ENCODE results near the gene PPP1CA.

PPP1CA gene

DNA sequence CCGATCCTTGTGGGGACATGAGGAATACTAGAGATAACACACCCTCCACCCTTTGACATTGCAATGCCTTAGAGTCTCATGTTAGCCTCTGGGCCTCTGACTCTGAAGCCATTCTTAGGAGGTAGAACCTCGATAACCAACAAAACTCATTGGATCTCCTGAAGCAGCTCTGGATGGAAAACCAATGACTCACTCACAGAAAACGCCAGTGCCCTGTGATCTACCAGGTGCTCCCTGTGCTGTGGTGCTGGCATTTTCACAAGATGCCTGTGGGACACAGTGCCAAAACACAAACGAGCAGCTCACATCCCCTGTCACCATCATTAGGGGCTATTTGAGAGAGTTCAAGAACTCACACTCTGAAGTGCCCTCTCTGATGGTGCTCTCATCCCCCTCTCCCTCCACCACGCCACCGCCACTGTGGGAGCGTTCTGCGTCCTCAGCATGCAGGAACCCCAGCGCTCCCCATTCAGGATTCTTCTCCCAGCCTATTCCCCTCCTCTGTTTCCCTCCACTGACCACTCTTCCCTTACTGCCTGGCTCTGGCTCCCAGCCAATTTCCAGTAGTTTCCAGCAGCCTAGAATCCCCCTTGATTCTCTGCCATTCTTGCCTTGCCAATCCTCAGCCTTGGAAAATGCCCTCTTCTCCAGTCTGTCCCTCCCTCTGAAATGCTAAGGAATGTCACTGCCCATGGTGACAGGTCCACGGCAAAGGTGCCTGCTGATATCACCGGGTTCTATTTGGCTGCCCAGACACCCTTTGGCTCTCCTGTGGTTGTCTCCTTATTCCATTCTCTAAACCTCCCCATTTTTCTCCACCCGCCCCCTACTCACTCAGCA is 43.6 kb downstream of the PPP1CA start:
- no peaks in the 10 kb centered on the region for H3K27me3 Mint-ChIP-seq
- H3K36me3 Mint-ChIP-seq: peaks cover 16% of the 10 kb centered on the region in 2 donors
- ATAC-seq (replicated peaks) (no peak), DNase-seq (no peak)
- H3K9me3 Mint-ChIP-seq: no peaks in the 10 kb centered on the region
- peak overlapping the region; percentile 6 for H3K27ac Mint-ChIP-seq
- H3K4me1 Mint-ChIP-seq: peaks cover 66 to 76% of the 10 kb centered on the region in 2 donors
- no peak overlapping the region for H3K4me3 Mint-ChIP-seq

DNA sequence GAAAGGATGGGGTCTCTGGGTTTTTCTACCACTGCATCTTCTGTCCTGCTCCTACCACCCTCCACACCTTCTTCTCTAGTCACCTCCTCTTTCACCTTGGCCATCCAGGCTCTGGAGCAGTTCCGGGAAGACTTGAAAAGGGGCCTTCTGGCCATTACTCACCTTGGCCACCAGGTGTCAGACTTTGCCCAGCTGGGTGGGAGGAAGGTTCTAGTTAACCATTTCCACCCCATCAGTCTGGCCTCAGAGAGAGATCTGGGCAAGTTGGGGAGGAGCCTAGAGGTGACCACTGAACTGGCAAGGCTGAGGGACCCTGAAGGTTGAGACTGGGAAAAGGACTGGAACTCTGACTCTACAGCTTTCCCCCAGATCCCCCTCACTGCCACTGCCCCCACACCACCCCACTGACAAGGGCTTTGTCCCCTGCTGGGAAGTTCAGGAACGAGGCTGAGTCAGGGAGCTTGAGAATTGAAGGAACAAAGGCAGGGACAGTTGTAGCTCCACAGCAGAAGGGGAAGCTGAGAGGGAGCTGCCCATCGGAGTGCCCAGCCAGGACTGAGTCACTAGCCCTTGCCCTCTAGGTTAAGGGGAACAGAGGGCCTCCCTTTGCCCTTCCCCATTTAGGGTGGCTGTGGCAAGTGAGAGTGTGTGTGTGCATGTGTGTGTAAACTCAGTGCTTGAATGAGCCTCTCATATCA is 44.6 kb downstream of the PPP1CA start:
- Mint-ChIP-seq H3K27me3 (no peaks in the 10 kb centered on the region), H3K36me3 (peaks cover 12 to 13% of the 10 kb centered on the region in 2 donors), H3K4me3 (peak overlapping the region; percentile 74 to 75), H3K4me1 (peaks cover 62 to 66% of the 10 kb centered on the region in 2 donors), H3K27ac (peak overlapping the region; percentile 94), H3K9me3 (no peaks in the 10 kb centered on the region)
- ATAC-seq (replicated peaks) (peak; percentile 4), DNase-seq (peak; percentile 62)

DNA sequence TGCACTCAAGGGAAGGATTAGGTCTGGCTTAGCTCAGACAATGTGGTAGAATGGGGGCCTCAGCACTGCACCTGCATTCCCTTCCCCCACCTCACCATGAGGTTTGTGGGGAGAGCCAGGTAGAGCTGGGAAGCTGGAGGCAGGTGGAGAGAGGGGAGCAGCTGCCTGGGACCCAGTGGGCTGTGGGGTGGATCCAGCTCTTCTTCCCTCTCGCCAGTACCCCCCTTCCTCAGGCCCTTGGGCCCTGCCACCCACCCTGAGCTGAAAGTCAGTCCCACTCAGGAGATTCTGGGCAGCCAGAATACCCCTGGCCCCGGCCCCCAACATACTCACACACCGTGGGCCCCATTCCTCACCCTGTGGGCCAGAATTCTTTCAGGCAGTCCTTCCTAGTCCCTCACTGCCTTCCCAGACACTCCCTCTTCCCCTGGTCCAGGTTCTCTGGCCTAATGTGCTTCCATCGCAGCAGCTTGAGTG is 45.2 kb downstream of the PPP1CA start:
- ATAC-seq (replicated peaks) (no peak), DNase-seq (no peak)
- Mint-ChIP-seq H3K4me3 (peak overlapping the region; percentile 74 to 75), H3K9me3 (no peaks in the 10 kb centered on the region), H3K27me3 (no peaks in the 10 kb centered on the region), H3K4me1 (peaks cover 62 to 65% of the 10 kb centered on the region in 2 donors), H3K36me3 (peaks cover 15 to 17% of the 10 kb centered on the region in 2 donors), H3K27ac (peak overlapping the region; percentile 99)

DNA sequence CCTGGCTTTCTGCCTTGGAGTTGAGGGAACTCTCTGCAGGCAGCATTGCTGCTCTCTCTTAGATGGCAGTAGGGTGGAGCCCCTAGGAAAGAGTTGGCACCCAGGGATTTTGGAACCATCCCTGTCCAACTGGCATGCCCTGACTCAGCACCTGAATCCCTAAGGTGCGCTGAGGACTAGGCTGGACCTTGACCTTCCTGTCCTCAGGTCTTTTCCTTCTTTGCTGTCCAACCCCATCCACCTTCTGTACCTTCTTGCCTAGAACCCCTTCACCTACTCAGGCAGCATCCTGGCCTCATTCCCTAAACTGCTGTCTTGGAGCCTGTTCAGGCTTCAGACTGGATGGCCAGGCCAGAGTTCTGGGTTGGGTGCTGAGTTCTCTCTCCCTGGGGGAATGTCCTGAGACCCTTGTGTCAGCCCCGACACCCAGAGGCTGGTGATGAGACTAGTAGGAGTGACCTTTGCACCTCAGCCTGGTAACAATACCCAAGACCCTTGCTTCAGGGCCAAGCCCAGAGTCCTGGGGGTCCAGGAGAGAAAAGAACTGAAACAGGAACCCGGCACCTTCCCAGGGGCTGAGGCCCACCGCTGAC is 45.8 kb downstream of the PPP1CA start:
- Mint-ChIP-seq H3K27ac (peak overlapping the region; percentile 99), H3K4me1 (peaks cover 67 to 68% of the 10 kb centered on the region in 2 donors), H3K9me3 (no peaks in the 10 kb centered on the region), H3K36me3 (peaks cover 18 to 20% of the 10 kb centered on the region in 2 donors), H3K27me3 (no peaks in the 10 kb centered on the region), H3K4me3 (peak overlapping the region; percentile 36 to 74)
- DNase-seq (no peak), ATAC-seq (replicated peaks) (no peak)

DNA sequence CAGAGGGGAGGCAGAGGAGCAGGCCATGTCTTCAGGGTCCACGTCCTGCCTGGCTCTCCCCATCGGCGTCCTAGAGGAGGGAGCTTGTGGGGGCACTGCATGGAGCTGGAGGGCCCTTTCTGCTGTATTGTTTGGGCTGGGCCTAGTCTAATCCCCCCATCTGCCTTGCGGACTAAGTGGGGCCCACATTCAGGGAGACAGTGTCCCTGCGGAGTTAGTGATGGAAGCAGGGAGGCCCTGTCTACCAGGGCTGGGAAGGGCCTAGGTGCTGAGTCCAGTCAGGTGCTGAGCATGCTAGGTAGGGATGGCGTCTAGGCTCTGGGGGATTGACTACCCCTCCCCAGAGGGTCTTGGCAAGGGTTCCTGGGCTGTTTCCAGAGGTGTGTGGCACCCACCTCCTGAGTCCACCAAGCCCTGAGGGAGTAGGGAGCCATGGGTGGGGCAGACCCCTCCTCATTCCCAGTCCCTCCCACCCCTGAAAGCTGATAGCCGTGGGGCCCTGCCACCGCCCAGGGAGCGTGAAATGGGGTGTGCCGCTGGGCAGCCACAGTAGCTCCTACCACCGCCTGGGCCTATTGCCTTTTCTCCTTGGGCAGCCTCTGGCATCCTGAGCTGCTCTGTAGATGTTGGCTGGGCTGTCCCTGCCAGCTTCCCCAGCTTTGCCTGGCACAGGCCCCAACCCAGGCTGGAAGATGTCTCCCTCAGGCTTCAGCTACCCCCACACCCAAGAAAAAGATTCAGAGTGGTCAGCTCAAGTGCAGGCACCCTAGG is 46.5 kb downstream of the PPP1CA start:
- Mint-ChIP-seq H3K27me3 (no peaks in the 10 kb centered on the region), H3K9me3 (no peaks in the 10 kb centered on the region), H3K4me3 (peak overlapping the region; percentile 79 to 88), H3K27ac (peak overlapping the region; percentile 99), H3K4me1 (peaks cover 69 to 72% of the 10 kb centered on the region in 2 donors), H3K36me3 (peaks cover 18 to 20% of the 10 kb centered on the region in 2 donors)
- DNase-seq: no peak
- no peak for ATAC-seq (replicated peaks)

DNA sequence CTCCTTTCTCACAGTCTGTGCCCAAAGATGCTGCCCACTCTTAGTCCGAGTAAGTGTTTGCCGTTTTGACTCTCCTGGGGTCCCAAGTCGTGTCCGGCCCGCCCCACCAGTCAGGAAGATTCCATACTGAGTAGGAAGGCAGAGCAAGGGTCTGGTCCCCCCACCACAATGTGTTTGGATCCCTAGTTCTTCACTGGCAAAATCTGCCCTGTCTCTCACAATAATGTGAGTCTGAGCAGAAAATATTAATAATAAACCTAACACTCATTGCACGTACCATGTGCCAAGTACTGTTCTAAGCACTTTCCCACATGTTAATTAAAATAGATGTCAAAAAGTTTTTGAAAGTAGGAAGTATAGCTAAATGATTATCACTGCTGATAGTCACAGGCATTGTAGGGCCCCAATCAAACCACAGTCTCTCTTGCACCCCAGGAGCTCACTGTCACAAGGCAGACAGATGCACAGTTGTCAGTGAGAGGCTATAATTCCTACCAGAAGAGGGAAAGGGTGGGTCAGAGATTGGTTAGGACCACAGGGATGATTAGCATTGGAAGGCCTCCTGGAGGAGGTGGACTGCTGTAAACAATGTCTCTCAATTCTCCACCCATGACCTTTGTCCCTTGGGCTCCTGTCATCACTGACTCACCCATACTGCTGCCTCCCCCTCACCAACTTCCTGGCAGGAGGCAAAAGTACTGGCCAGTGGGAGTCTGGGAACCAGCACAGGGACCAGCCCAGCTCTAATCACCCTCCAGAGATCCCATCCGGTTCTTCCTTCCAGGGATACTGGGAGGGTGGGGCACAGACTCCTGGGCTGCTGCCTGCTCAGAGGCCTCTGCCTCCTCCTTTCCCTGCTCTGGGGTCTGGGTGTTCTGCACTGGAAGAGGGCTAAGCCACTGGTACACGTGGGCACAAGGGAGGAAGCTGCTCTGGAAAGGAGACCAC is 47.3 kb downstream of the PPP1CA start:
- Mint-ChIP-seq H3K27ac (peak overlapping the region; percentile 99), H3K27me3 (no peaks in the 10 kb centered on the region), H3K4me1 (peaks cover 78 to 81% of the 10 kb centered on the region in 2 donors), H3K36me3 (peaks cover 20 to 23% of the 10 kb centered on the region in 2 donors), H3K4me3 (peak overlapping the region; percentile 79 to 88), H3K9me3 (no peaks in the 10 kb centered on the region)
- no peak for DNase-seq
- peak; percentile 15 to 28 for ATAC-seq (replicated peaks)

DNA sequence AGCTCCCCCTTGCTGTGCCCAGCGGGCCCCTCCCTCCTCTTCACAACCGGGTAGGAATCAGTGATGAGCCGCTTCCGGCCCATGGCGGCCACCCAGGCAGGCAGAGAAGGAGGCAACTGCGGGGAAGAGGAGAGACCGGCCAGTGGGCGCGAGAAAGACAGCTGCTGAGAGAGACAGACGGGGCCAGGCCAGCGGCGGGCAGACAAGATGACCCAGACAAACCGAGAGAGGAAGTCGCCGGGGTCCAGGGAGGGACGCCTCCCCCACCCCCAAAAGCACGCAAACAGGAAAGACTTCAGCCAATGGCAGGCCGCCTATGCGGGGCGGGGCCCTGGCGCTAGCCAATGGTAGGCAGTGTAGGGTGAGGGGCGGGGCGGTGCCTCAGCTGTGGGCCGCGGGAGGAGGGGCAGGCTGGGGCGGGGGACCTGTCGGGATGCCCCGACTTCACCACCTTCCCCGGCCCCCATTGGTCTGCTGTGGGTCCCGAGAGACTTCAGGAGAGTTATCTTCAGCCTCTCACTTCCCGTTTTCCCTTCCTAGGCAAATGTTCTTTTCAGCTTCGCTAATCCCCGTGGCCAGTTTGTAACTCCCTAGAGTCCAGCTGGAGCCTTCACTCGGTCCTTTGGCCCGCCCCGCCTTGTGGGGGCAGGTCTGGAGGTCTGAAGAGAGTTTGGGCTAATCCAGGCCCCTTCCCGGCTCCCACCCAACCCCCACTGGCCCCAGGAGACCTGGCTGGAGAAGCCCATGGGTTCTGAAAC is 48.2 kb downstream of the PPP1CA start, which contains the start of gene POLD4:
TSS of gene POLD4 (minus strand) at position 230 of the 758 bp plus-strand sequence. CDS start at position 83, 147 bp downstream.
- peaks cover 18 to 24% of the 10 kb centered on the region in 2 donors for H3K36me3 Mint-ChIP-seq

DNA sequence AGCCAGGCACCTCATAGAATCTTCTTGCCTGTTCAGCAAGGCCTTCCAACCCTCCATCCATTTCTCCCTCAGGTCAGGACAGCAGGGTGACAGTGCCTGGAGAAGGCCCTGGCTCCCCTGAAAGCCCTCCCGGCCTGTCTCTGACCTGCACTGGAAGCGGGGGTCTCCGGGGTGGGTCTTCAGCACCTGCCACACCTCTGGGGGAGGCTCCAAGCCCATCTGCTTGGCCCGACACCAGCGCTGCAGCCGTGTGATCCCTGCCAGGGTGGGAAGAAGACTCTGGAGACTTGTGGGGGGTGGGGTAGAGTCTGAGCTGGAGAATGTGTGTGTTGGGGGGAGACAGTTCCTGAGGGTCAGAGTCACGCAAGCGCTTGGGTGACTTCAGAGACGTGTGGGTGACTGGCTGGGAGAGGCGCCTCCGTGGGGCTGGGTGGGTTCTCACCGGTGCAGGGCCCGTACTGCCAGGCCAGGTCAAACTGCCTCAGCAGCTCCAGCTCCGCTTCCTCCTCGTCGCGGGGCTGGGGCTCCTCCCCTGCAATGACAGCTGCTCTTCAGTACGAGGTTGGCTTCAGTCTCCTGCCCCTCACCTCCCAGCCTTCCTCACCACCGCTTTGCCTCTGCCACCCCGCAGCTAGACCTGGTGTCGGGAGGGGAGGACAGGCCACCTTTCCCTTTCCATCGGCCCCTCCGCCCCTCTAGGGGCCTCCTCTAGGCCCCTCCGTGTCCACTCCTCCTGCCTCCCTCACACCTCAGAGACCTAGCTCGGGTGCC is 48.9 kb downstream of the PPP1CA start:
- peak overlapping the region; percentile 88 to 96 for H3K4me3 Mint-ChIP-seq
- no peak for DNase-seq
- peaks cover 78 to 81% of the 10 kb centered on the region in 2 donors for H3K4me1 Mint-ChIP-seq
- no peaks in the 10 kb centered on the region for H3K9me3 Mint-ChIP-seq
- H3K27me3 Mint-ChIP-seq: no peaks in the 10 kb centered on the region
- H3K36me3 Mint-ChIP-seq: peaks cover 15 to 24% of the 10 kb centered on the region in 2 donors
- H3K27ac Mint-ChIP-seq: peak overlapping the region; percentile 99
- ATAC-seq (replicated peaks): peak; percentile 41 to 45

More for the DNA sequence above, 48.2 kb downstream of the PPP1CA start, which contains the start of gene POLD4:
- Mint-ChIP-seq H3K27ac (peak within 1 kb of the TSS; percentile 99), H3K4me3 (peak within 1 kb of the TSS; percentile 88 to 96), H3K4me1 (peaks cover 80 to 81% of the 10 kb centered on the region in 2 donors), H3K27me3 (no peaks in the 10 kb centered on the region), H3K9me3 (no peaks in the 10 kb centered on the region)
- ATAC-seq (replicated peaks): peak; percentile 79 to 84
- DNase-seq: peak; percentile 99

DNA sequence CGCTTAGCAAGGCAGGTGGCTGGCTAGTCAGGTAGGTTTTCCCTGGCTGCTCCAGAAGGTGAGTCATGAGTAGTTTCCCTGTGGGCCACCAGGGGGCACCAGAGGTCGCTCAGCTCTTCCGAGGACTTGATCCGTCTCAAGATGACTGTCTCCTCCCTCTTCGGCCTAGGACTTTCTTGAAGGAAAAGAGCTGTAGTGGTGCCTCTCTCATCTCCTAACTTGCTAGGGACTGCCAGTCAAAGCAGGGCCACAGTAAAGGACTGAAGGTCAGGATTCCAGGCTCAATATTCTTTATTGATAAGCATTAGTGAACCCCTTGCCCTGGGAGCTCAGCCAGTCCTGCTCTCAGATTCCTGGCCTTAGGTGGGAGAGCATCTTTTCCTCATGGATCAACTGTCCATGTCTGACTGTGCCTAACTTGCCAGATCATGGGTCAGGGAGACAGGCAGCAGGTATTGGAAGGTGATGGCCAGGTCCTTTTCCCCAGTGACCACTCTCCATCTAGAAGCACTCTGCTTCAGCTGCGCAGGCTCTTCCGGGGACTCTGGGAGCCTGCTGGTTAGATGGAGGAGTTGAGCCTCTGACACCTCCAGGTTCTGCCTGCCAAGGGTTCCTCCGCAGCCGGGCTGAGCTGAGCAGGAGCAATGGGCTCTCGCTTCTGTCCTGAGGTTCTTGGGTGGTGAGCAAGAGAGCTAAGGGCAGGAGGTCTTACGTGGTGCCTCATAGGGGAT is 50.2 kb downstream of the PPP1CA start:
- Mint-ChIP-seq H3K36me3 (peaks cover 15 to 24% of the 10 kb centered on the region in 2 donors), H3K27me3 (no peaks in the 10 kb centered on the region), H3K9me3 (no peaks in the 10 kb centered on the region), H3K4me3 (peak overlapping the region; percentile 88 to 96), H3K4me1 (peaks cover 68 to 77% of the 10 kb centered on the region in 2 donors), H3K27ac (peak overlapping the region; percentile 82)
- no peak for ATAC-seq (replicated peaks)
- no peak for DNase-seq

DNA sequence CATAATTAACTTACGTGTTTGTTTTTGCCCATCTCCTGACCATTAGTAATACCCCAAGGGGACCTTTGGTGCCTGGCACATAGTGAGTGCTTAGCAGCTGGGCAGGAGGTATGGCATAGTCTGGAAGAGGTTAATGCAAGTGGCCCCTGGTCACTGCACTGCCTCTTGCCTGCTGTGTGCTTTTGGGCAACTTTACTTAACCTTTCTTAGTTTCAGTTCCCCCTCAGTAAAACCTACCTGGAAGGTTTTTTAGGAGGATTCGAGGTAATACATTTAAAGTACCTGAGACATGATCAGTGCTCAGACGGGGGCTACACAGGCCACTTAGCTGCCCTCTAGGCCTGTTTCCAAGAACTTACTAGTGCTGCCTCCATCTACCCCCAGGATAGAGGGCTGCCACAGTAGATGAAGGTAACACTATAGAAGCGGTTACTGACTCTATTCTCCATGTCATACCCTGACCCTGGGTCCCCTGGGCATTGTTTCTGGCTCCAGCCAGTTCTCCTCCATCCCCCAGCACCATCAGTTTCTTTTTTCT is 51.7 kb downstream of the PPP1CA start:
- no peak for ATAC-seq (replicated peaks)

DNA sequence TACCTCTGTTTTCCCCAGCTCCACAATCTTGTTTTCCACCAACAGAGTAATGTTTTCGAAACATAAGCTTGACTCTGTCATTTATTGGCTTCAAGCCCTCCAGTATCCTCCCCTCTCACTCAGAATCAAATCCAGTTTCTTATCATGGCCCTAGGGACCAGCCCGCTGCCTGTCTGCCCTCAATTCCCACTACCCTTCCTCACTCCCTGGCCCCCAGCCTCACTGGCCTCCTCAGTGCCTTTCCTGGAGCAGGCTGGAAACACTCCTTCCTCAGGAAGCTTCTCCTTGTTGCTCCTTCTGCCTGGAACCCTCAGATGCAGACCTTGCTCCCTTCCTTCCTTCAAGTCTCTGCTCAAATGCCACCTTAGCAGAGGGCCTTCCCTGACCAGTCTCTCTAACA is 52.2 kb downstream of the PPP1CA start:
- no peak overlapping the region for H3K4me3 Mint-ChIP-seq
- DNase-seq (no peak), ATAC-seq (replicated peaks) (no peak)
- peaks cover 15 to 24% of the 10 kb centered on the region in 2 donors for H3K36me3 Mint-ChIP-seq
- peaks cover 68 to 77% of the 10 kb centered on the region in 2 donors for H3K4me1 Mint-ChIP-seq
- H3K27me3 Mint-ChIP-seq: no peaks in the 10 kb centered on the region
- H3K27ac Mint-ChIP-seq: peak overlapping the region; percentile 73
- H3K9me3 Mint-ChIP-seq: no peaks in the 10 kb centered on the region

More for the DNA sequence above, 51.7 kb downstream of the PPP1CA start:
- Mint-ChIP-seq H3K27me3 (no peaks in the 10 kb centered on the region), H3K9me3 (no peaks in the 10 kb centered on the region), H3K36me3 (peaks cover 15 to 24% of the 10 kb centered on the region in 2 donors), H3K4me1 (peaks cover 70 to 77% of the 10 kb centered on the region in 2 donors), H3K4me3 (peak overlapping the region; percentile 7 to 23), H3K27ac (peak overlapping the region; percentile 73)
- DNase-seq: no peak
